GM12873 (cell line): ENCODE measurements around the gene USP7.

ENCODE experiments used
- CTCF ChIP-seq: IDR thresholded peaks from 2 replicates; pipeline ENCODE4 v1.5.1; 2012; ENCODE audit warnings: low read depth, mild to moderate bottlenecking, moderate library complexity, low read length, control low read depth; ENCODE audit not compliant: insufficient read depth; ENCODE audit errors: missing control alignments

The USP7 gene

GRCh38 chr16:8847623-8848022, 116.1 kb downstream of the USP7 start:
- no peak for TF ChIP-seq CTCF

- TF ChIP-seq CTCF: no peak
These were observed 116.6 kb downstream of the USP7 start for GRCh38 chr16:8847145-8847544.

- no peak for TF ChIP-seq CTCF
These were observed 117.2 kb downstream of the USP7 start for GRCh38 chr16:8846401-8846932.

GRCh38 chr16:8845699-8846298, 117.9 kb downstream of the USP7 start:
- no peak for TF ChIP-seq CTCF
